ENCODE measurements around the gene COPS4. TPM values are rescaled to one million over a fixed set of nuclear protein-coding genes. Genes with fewer than 3 reads are reported as not detected.
A peak's percentile ranks its signal among the peaks of the same experiment; 100 is the strongest.
"Not testable (repeated sequence)": the region's sequence is repeated elsewhere in the genome, so short reads cannot be mapped to it uniquely, and the experiment has no call there.

COPS4 gene
- 27.0 and 68.5 TPM in 2 replicates for total RNA-seq

GRCh38 chr4:83034630-83035494, at the start of gene COPS4:
TSS of gene COPS4 (plus strand) at chr4:83035183. CDS start at chr4:83035225, 42 bp downstream.
- DNase-seq (ENCODE audit: low read depth): peak; percentile 99
- H3K4me3 ChIP-seq (ENCODE audit: low read depth, low read length): peak within 1 kb of the TSS; percentile 94
- TF ChIP-seq CTCF (conservative IDR thresholded peaks at IDR 0.05; ENCODE audit: low read depth, low read length): peak; percentile 29

- not testable (repeated sequence) for DNase-seq (ENCODE audit: low read depth); H3K4me3 ChIP-seq (ENCODE audit: low read depth, low read length)
Measured at GRCh38 chr4:82987519-82987918, 47.5 kb upstream of the COPS4 start.

GRCh38 chr4:82988323-82988832, 46.6 kb upstream of the COPS4 start:
- no peak for DNase-seq (ENCODE audit: low read depth)
- H3K4me3 ChIP-seq (ENCODE audit: low read depth, low read length): no peak overlapping the region
- TF ChIP-seq CTCF (conservative IDR thresholded peaks at IDR 0.05; ENCODE audit: low read depth, low read length): no peak

- peak overlapping the region; percentile 38 for H3K4me3 ChIP-seq (ENCODE audit: low read depth, low read length)
- DNase-seq (ENCODE audit: low read depth): no peak
- no peak for TF ChIP-seq CTCF (conservative IDR thresholded peaks at IDR 0.05; ENCODE audit: low read depth, low read length)
Measured at GRCh38 chr4:82989575-82990429, 45.2 kb upstream of the COPS4 start.

GRCh38 chr4:82994834-82995233, 40.1 kb upstream of the COPS4 start:
- DNase-seq (ENCODE audit: low read depth): no peak
- H3K4me3 ChIP-seq (ENCODE audit: low read depth, low read length): no peak overlapping the region
- TF ChIP-seq CTCF (conservative IDR thresholded peaks at IDR 0.05; ENCODE audit: low read depth, low read length): no peak

- TF ChIP-seq CTCF (conservative IDR thresholded peaks at IDR 0.05; ENCODE audit: low read depth, low read length): no peak
- H3K4me3 ChIP-seq (ENCODE audit: low read depth, low read length): no peak overlapping the region
Measured at GRCh38 chr4:82998898-82999297, 36.1 kb upstream of the COPS4 start.

GRCh38 chr4:83002329-83002728, 32.7 kb upstream of the COPS4 start:
- DNase-seq (ENCODE audit: low read depth): no peak
- H3K4me3 ChIP-seq (ENCODE audit: low read depth, low read length): no peak overlapping the region
- no peak for TF ChIP-seq CTCF (conservative IDR thresholded peaks at IDR 0.05; ENCODE audit: low read depth, low read length)

More at GRCh38 chr4:82998898-82999297, 36.1 kb upstream of the COPS4 start:
- DNase-seq (ENCODE audit: low read depth): no peak

- not testable (repeated sequence) for DNase-seq (ENCODE audit: low read depth); H3K4me3 ChIP-seq (ENCODE audit: low read depth, low read length)
Measured at GRCh38 chr4:83003044-83003791, 31.8 kb upstream of the COPS4 start.

Measured in epithelial cell of proximal tubule (primary cell).